ENCODE data around the gene CADM1. TPM values are rescaled to one million over a fixed set of nuclear protein-coding genes. Genes with fewer than 3 reads are reported as not detected.

CADM1 gene
- total RNA-seq, 1 donor from 2014 or later: 150 TPM

DNA sequence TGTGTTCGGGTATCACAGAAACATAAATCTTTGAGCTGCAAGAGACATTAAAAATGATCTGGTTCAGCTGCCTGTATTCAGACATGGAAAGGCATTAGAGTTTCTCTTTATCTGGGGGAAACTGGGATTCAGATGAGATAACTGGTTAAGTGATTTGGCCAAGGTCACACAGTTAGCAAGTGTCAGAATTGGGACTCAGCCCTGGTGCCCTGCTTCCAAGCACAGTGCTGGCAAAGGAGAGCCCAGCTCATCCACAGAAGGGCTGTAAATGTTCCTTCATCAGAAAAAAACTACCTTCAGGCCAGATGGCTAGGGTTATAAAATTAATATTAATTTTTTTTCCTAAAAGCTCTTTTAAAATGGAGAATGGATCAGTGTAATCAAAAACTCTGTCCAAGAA lies 20.4 kb upstream of the CADM1 start:
- no peak for TF ChIP-seq CTCF (conservative IDR thresholded peaks at IDR 0.05)
- Mint-ChIP-seq H3K4me1 (ENCODE audit: unreplicated experiment) (peaks cover 20% of the 10 kb centered on the region), H3K27ac (no peak overlapping the region), H3K9me3 (no peaks in the 10 kb centered on the region), H3K4me3 (no peak overlapping the region), H3K27me3 (peaks cover 17% of the 10 kb centered on the region), H3K36me3 (no peaks in the 10 kb centered on the region)
- no peak for DNase-seq (ENCODE audit: extremely low spot score, unreplicated experiment)

DNA sequence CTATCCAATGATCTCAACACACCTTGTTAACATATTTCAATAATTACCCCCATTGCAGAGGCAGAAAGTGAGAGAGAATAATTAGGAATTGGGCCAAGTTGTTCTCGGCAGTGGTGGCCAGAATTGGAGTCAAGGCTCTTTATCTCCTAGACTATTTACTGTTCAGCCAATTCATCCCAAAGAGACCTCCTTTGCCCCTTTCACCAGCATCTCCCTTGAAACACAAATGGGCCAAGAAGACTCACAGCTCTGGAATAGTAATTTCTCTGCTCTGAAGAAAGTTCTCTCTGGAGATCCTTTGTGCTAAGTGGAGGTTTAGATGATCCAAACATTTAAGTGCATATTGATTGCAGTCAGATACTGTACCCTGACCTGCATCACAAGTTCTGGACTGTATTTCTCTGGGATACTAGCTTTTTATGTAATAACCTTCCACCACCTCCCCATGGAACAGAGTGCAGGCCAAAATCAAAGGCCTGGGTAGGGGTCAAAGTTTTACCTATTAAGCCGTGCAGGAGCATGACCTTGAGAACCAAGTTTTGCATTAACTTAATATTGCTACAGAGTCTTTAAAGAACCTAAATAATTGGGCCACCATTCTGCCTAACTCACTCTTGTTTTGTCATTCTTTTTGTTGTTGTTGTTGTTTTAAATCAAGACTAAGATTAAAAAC lies 19.6 kb upstream of the CADM1 start:
- no peak for TF ChIP-seq CTCF (conservative IDR thresholded peaks at IDR 0.05)
- no peak for DNase-seq (ENCODE audit: extremely low spot score, unreplicated experiment)
- peaks cover 20% of the 10 kb centered on the region for H3K4me1 Mint-ChIP-seq (ENCODE audit: unreplicated experiment)
- H3K4me3 Mint-ChIP-seq: no peak overlapping the region
- H3K27ac Mint-ChIP-seq: no peak overlapping the region
- no peaks in the 10 kb centered on the region for H3K9me3 Mint-ChIP-seq
- peaks cover 17% of the 10 kb centered on the region for H3K27me3 Mint-ChIP-seq
- no peaks in the 10 kb centered on the region for H3K36me3 Mint-ChIP-seq

DNA sequence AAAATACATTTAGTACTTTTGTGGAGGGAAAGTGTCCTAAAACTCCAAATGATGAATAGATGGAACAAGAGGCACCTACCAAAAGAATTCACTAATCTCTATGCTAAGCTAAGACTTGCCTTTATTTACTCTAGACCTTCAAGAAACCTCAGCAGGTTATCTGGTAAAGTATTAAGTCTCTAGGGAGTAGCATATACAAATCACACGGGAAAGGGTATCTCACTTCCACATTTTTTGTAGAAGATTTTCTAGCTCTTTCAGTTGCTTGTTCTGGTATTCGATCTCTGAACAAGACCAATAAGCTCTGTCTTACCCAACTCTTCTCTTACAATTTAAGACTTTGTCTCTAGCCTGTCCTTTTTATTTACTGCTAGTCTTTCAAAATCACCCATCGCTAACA lies 18.1 kb upstream of the CADM1 start:
- Mint-ChIP-seq H3K4me3 (no peak overlapping the region), H3K27ac (no peak overlapping the region), H3K27me3 (peaks cover 17% of the 10 kb centered on the region), H3K4me1 (ENCODE audit: unreplicated experiment) (peaks cover 13% of the 10 kb centered on the region), H3K36me3 (no peaks in the 10 kb centered on the region), H3K9me3 (no peaks in the 10 kb centered on the region)
- no peak for DNase-seq (ENCODE audit: extremely low spot score, unreplicated experiment)
- TF ChIP-seq CTCF (conservative IDR thresholded peaks at IDR 0.05): no peak

- no peak overlapping the region for H3K27ac Mint-ChIP-seq
- no peak for TF ChIP-seq CTCF (conservative IDR thresholded peaks at IDR 0.05)
- peaks cover 17% of the 10 kb centered on the region for H3K27me3 Mint-ChIP-seq
- DNase-seq (ENCODE audit: extremely low spot score, unreplicated experiment): no peak
- H3K36me3 Mint-ChIP-seq: no peaks in the 10 kb centered on the region
- H3K4me1 Mint-ChIP-seq (ENCODE audit: unreplicated experiment): peaks cover 13% of the 10 kb centered on the region
- H3K9me3 Mint-ChIP-seq: no peaks in the 10 kb centered on the region
- no peak overlapping the region for H3K4me3 Mint-ChIP-seq
These were observed 17.6 kb upstream of the CADM1 start for GRCh38 chr11:115521825-115522224.

GRCh38 chr11:115518983-115519628 lies 14.9 kb upstream of the CADM1 start:
- no peak overlapping the region for H3K27ac Mint-ChIP-seq
- H3K4me3 Mint-ChIP-seq: no peak overlapping the region
- H3K27me3 Mint-ChIP-seq: peaks cover 20% of the 10 kb centered on the region
- H3K36me3 Mint-ChIP-seq: no peaks in the 10 kb centered on the region
- no peak for DNase-seq (ENCODE audit: extremely low spot score, unreplicated experiment)
- no peaks in the 10 kb centered on the region for H3K9me3 Mint-ChIP-seq
- no peak for TF ChIP-seq CTCF (conservative IDR thresholded peaks at IDR 0.05)
- H3K4me1 Mint-ChIP-seq (ENCODE audit: unreplicated experiment): no peaks in the 10 kb centered on the region
